Neural progenitor cell (in vitro differentiated cells): ENCODE results near the gene DAGLB.

Source experiments
- CTCF ChIP-seq: fragments of 200-600 bp; sonication (generic); IDR thresholded peaks from 2 replicates; pipeline ENCODE4 v1.5.1; 2017; ENCODE audit warnings: antibody characterized with exemption, mild to moderate bottlenecking
- EZH2 ChIP-seq: fragments of 200-600 bp; sonication (generic); IDR thresholded peaks from 2 replicates; pipeline ENCODE4 v1.6.1; 2017; ENCODE audit warnings: antibody characterized with exemption, mild to moderate bottlenecking, moderate library complexity
- EZH2phosphoT487 ChIP-seq: fragments of 200-600 bp; sonication (generic); IDR thresholded peaks from 2 replicates; pipeline ENCODE4 v1.6.1; 2017; ENCODE audit warnings: antibody characterized with exemption

- TF ChIP-seq CTCF, result no peak
- TF ChIP-seq EZH2phosphoT487, result no peak
- TF ChIP-seq EZH2, result no peak
Measured at GRCh38 chr7:6433784-6434615, 13.8 kb downstream of the DAGLB start.
